OCI-M1 (cell line): Measurements from ENCODE around the gene DNM1L.

Source experiments
- DNase-seq: peaks from one replicate; lab custom pipeline; 2025; lab: John Stamatoyannopoulos, UW

The DNM1L gene

GRCh38 chr12:32756476-32757066 lies 77.5 kb downstream of the DNM1L start:
- no peak for DNase-seq

- no peak for DNase-seq
Observed at GRCh38 chr12:32757157-32757556, 78.1 kb downstream of the DNM1L start.

DNA sequence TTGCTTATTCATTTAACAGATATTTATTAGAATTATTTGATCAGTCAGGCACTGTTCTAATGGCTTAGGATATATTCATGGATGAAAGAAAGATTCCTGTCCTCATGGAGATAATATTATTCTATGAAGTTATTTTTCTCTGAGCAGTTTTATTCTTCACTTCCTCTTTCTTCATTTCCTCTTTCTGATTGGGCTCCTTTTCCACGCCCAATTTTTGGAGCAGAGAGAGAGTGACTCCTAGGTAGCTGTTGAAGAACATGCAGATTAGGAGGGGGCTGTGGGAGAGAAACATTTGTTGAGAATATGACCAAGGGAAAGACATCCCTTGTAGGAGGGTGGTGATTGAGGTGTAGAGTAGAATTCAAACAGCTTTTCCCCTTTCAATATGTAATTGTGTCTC lies 82.6 kb downstream of the DNM1L start:
- peak; percentile 91 for DNase-seq

DNA sequence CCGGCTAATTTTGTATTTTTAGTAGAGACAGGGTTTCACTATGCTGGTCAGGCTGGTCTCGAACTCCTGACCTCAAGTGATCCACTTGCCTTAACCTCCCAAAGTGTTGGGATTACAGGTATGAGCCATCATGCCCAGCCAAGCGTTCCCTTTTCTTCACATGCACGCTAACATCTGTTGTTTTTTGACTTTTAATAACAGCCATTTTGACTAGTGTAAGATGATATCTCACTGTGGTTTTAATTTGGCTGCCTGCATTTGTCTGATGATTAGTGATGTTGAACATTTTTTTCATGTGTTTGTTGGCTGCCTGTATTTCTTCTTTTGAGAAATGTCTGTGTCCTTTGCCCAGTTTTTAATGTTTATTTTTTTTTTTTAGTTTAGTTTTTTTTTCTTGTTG lies 86.8 kb downstream of the DNM1L start:
- DNase-seq, result no peak

GRCh38 chr12:32768518-32768917 lies 89.4 kb downstream of the DNM1L start:
- DNase-seq, result no peak

GRCh38 chr12:32770141-32770540 lies 91.0 kb downstream of the DNM1L start:
- no peak for DNase-seq

DNA sequence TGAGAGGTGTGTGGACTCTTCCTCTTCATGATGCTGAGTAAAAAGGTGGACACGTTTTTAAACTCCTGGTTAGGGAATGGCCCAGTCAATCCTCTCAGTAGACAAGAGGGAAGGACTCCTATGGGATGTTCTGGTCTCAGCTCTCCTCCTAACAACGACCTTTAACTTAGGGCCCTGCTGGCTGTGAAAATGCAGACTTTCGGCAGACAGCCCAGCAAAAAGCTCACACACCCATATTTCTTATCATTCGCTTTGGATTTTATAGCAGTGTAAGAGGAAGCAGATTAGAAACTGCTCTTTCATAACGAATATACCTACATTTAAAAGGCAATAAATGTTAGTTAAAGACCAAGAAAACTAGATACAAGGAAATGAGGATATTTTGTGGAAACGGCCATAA lies 94.6 kb downstream of the DNM1L start:
- peak; percentile 38 for DNase-seq

- no peak for DNase-seq
Observed at GRCh38 chr12:32776258-32776657, 97.2 kb downstream of the DNM1L start.

DNA sequence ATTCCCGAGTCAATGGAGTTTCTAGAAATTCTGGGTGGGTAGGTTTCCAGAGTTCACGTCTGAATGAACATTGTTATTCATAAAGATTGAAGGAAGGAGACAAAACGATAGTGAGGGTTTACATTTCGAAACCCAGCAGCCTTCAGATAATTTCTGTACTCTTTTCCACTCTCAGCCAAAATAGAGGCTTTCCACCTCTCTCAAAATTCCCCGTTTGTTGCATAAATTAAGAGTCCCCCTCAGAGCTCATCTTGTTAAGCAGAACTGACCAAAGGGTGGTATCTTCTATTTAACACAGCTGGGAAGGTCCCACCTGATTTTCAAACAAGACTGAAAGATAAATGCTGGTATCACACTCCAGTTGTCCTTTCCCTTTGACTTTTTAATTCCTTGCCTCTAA lies 98.1 kb downstream of the DNM1L start:
- no peak for DNase-seq

GRCh38 chr12:32777691-32778175 lies 98.6 kb downstream of the DNM1L start:
- DNase-seq, result no peak

GRCh38 chr12:32780071-32780470 lies 101.0 kb downstream of the DNM1L start:
- DNase-seq, result no peak

- no peak for DNase-seq
Observed at GRCh38 chr12:32783029-32783428, 103.9 kb downstream of the DNM1L start.

- DNase-seq, result no peak
Observed at GRCh38 chr12:32785557-32785956, 106.5 kb downstream of the DNM1L start.

- DNase-seq, result no peak
Observed at GRCh38 chr12:32788405-32788804, 109.3 kb downstream of the DNM1L start.

- DNase-seq, result no peak
Observed at GRCh38 chr12:32789446-32789845, 110.3 kb downstream of the DNM1L start.

- no peak for DNase-seq
Observed at GRCh38 chr12:32789916-32790315, 110.8 kb downstream of the DNM1L start.

DNA sequence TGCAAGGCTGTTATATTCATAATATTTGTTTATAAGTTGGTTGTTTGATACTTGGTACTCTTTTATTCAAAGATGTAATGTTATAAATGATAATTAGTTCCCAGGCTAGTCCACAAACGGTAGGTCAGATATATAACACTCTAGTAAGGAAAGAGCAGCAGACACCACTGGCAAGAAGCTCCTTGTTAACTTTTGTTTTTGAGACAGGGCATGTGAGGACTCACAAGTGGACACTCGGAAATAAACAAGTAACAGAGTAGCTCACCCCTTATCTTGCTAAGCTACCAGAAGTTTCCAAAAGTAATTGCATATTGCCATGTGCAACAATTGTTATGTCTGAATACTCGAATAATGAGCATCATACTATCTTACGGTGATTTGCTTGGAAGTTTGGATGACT lies 115.2 kb downstream of the DNM1L start:
- no peak for DNase-seq
